GM21825 (cell line): ENCODE measurements around the gene SEC16A.

Source experiments
- ATAC-seq: cut with Tn5 transposase; IDR thresholded peaks from one replicate; pipeline ENCODE4 v1.9.1; 2021; ENCODE audit warnings: mild to moderate bottlenecking, moderate library complexity; ENCODE audit not compliant: unreplicated experiment

The SEC16A gene

DNA sequence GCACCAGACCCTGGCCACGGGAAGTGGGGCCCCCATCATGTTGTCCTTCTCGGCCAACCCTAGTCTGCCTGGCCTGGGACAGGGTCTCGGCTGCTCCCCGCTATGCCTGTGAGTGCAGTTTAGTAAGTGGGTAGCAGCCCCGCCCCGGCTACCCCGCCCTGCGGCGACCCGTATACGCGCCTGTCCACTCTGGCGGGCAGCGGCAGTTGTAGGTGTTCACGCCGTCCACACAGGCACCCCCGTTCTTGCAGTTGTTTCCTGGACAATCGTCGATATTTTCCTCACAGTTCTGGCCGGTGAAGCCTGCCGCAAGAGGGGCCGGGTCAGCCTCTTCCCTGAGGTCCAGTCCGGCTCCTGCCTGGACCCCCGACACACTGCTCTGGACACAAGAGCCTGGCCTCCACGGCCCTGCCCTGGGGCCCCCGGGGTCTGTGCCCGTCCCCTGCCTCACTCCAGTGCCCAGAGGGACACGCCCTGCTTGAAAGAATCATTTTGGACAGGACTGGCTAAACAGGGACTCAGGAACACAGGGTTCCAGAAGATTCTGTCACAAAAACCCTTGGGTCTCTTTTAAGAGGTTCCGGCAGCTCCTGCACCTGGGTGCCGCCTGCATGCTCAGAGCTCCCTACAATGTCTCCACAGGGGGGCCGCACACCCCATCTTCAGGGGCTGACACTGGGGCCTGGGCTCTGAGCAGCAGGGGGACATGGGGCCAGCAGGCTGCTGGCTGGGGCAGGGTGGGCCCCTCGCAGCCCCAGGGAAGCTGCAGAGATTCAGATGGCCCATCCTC is 36.6 kb upstream of the SEC16A start:
- no peak for ATAC-seq

- ATAC-seq = no peak
Observed at GRCh38 chr9:136518623-136519022, 35.8 kb upstream of the SEC16A start.

- ATAC-seq = no peak
Observed at GRCh38 chr9:136517950-136518349, 35.1 kb upstream of the SEC16A start.

GRCh38 chr9:136517012-136517743 is 34.3 kb upstream of the SEC16A start:
- ATAC-seq = no peak

- no peak for ATAC-seq
Observed at GRCh38 chr9:136516191-136516654, 33.4 kb upstream of the SEC16A start.

- ATAC-seq = no peak
Observed at GRCh38 chr9:136515276-136515675, 32.4 kb upstream of the SEC16A start.

DNA sequence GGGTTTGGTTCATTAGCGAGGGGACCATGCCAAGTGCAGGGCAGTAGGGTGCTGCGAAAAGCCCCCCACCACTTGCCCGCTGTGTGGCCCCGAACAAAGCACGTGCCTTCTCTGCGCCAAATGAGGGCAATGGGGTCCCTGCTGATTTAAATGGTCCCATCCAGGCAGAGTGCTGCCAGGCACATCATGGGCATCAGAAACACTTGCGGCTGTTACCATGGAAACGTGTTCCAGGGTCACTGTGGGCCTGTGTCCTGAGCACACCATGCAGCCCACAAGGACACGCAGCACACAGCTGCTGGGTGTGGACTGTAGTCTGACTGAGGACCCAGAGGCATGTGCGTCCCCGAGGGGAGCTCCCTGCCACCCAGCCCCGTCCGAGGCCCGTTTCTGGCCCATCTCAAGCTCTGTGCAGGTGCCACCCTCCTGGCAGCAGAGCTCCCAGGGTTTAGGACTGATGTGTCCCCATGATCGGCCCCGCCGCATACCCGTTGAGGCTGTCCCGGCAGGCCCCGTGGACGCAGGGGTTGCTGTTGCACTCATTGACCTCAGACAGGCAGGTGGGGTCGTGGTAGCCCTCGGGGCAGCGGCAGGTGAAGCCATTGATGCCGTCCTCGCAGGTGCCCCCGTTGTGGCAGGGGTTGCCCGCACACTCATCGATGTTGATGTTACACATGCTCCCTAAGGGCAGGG is 31.3 kb upstream of the SEC16A start:
- ATAC-seq = no peak

- ATAC-seq = no peak
Observed at GRCh38 chr9:136513191-136513590, 30.4 kb upstream of the SEC16A start.

DNA sequence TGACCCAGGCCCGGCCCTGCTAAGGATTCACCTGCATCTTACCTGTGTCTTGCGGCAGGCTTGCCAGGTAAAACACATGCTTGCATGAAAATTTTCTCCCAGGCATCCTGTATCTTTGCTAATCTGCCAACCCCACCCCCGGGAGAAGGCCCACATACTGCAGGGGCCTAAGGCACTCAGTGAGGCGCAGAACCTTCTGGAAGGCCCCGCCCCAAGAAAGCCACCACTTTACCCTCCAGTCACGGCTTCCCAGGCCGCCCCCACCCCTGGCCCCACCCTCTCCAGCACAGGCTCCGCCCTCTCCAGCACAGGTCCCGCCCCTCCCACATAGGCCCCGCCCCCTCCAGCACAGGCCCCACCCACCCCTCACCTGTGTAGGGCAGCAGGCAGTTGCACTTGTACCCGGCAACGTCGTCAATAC is 29.8 kb upstream of the SEC16A start:
- ATAC-seq = no peak

DNA sequence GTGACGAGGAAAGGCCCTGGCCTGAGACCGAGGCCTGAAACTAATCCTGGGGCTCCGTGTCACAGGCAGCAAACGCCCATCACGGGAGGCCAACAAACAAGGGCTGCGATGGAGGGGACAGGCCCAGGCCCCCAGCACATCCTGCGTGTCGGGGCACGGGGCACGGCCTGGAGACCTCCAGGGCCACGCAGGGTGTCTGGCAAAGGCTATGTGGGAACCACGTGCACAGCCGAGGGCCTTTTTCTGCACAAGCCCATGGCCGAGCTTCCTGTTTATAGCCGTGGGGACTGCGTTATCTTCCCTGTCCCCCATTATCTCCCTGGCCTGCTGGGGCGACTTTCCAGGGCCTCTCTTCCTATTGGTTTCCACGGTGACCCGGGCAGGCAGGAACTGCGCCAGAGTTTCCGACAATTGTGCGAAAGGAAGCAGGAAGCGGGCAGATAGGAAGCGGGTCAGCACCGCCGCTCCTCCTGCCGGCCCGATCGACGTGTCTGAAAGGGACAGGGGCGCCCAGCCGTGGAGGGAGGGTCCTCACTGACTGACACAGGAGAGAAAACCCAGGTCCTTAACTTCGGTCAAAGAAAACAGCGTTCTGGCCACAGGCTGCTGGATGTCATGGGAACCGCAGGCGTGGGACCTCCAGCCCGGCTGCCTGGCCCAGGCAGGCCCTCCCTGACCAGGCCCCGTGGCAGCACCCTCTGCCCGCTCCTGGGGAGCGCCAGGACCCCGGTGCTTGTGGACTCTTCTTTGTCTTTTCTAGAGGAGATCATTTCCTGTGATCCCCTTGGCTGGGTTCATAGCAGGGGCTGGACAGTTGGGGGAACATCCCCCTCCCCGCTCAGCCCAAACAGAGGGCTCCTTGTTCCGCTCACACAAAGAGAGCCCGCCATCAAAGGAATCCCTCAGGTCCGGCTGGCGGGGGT is 29.1 kb upstream of the SEC16A start:
- ATAC-seq = no peak

GRCh38 chr9:136511144-136511669 is 28.4 kb upstream of the SEC16A start:
- ATAC-seq = no peak

DNA sequence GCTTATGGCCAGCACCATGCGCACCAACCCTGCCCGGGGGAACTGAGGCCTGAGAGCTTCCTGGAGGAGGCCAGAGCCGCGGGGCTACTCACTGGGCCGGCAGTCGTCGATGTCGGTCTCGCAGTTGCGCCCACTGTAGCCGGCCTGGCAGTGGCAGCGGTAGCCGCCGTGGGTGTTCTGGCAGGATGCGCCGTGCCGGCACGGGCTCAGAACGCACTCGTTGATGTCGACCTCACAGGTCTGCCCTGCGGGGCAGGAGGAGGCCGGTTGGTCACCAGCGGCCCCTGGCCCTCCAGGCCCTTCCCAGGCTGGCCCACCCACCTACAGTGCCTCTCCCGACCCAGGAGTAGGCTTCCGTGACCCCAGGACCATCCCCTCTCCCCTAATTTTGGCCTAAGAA is 27.7 kb upstream of the SEC16A start:
- ATAC-seq = no peak

DNA sequence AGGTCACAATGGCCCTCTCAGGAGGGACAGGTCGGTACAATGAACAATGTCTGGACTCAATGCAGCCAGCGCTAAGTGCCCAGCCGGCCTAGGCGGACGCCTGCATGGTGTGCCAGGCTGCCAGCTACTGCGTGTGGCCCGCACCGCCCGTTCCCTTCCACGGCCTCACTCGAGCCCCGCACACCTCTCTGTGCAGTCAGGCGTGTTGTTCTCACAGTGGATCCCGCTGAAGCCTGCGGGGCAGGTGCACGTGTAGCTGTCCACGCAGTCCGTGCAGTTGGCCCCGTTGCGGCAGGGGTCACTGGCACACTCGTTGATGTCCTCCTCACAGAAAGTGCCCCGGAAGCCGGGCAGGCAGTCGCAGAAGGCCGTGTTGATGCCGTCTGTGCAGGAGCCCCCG is 26.7 kb upstream of the SEC16A start:
- ATAC-seq = no peak

- no peak for ATAC-seq
Observed at GRCh38 chr9:136508729-136509500, 26.1 kb upstream of the SEC16A start.

GRCh38 chr9:136507992-136508375 is 25.1 kb upstream of the SEC16A start:
- no peak for ATAC-seq

DNA sequence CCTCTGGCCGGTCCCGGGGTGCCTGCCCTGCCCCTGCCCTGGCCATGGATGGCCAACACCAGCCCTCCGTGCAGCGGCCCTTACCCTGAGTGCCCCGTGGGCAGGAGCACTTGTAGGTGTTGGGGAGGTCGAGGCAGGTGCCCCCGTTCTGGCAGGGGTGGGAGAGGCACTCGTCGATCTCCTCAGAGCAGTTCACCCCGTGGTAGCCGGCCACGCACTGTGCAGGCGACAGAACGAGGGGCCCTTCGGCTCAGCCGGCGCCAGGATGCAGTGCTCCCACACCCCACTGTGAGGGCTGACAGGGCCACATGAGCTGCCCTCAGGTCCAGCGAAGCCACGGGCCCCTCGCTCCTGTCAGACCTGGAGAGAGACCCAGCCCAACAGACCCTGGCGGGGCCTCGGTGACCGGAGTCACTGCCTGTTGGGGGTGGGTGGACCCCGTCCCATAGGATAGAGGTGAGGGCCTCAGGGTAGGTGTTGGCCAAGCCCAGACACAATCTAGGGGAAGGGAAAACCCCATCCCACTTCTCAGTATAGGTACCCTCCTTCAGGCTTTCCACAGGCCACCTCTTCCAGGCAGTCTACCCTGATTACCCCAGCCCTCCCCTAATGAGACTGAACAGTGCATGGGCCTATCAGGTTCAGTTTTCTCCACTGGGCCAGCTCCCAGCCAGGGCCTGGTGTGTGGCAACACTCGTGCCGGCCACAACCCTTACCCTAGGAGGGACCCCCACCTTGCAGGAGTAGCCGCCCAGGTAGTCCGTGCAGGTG is 24.6 kb upstream of the SEC16A start:
- ATAC-seq = no peak

GRCh38 chr9:136506425-136506824 is 23.6 kb upstream of the SEC16A start:
- ATAC-seq = no peak

GRCh38 chr9:136505406-136506403 is 22.9 kb upstream of the SEC16A start:
- ATAC-seq = no peak
